ENCODE results near the gene WDR90. TPM values are rescaled to one million over a fixed set of nuclear protein-coding genes. Genes with fewer than 3 reads are reported as not detected.

The WDR90 gene
- polyA plus RNA-seq, 1 donor (not counting 4 experiments of a cell fraction or from before 2014, with no cell fraction given): 5.9 TPM

DNA sequence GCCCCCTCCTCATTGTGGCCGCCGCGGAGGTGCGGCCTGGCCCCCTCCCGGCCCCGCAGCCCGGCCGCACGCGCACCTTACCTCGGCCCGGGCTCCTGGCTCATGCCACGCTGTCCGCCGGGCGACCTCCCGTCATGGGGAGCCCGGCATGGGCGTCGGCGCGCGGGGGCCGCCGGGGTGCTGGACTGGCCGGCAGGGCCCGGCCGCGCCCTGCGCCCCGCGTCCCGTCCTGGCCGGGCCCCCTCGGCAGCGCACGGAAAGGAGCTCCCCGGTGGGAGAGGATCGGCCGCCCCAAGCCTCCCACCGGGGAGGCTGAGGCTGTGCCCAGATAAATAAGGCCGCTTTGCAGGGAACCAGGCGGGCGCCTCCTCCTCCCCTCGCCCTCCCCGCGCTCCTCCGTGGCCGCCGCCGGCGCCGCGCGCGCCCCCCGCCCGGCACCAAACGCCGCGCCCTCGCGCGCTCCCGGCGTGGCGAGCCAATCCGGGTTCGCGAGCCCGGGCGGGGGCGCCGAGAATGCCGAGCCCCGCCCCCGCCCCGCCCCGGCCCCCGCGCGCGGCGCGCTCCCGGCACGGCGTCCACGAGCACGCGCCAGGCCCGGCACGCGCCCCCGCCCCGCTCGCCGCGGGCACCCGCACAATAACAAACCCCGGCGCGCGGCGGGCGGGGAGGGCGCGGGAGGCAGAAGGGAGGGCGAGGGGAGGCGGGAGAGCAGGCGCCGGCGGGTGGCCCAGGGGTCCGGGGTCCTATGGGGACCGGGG is 56.4 kb downstream of the WDR90 start, which contains the start of gene FBXL16:
TSS of gene FBXL16 (minus strand) at position 371 of the 758 bp plus-strand sequence. CDS start 8,396 bp downstream, outside the sequence.
- peak within 1 kb of the TSS in 1 of 3 experiments; percentile 48 for H3K4me3 ChIP-seq (ENCODE audit: control insufficient read depth in 2 of 3, extremely low read depth in 1 of 3, insufficient read depth in 2 of 3, low read depth in 1 of 3, low read length in 3 of 3)
- peaks cover 92% of the 10 kb centered on the region for H3K27me3 ChIP-seq (ENCODE audit: control insufficient read depth, extremely low read depth, insufficient read depth, low read length)
- H3K36me3 ChIP-seq (ENCODE audit: control insufficient read depth in 2 of 2, extremely low read depth in 1 of 2, insufficient read depth in 2 of 2, low read length in 2 of 2): no peaks in the 10 kb centered on the region
- H3K4me1 ChIP-seq (ENCODE audit: control insufficient read depth, extremely low read depth, insufficient read depth, low read length): no peaks in the 10 kb centered on the region
- H2AFZ ChIP-seq (ENCODE audit: control insufficient read depth, low read length): no peak within 1 kb of the TSS
- DNase-seq (ENCODE audit: low read depth, low spot score): no peak
- no peak within 1 kb of the TSS for H3K9ac ChIP-seq (ENCODE audit: control insufficient read depth, extremely low read depth, insufficient read depth, low read length)
- TF ChIP-seq, protein P1, sequence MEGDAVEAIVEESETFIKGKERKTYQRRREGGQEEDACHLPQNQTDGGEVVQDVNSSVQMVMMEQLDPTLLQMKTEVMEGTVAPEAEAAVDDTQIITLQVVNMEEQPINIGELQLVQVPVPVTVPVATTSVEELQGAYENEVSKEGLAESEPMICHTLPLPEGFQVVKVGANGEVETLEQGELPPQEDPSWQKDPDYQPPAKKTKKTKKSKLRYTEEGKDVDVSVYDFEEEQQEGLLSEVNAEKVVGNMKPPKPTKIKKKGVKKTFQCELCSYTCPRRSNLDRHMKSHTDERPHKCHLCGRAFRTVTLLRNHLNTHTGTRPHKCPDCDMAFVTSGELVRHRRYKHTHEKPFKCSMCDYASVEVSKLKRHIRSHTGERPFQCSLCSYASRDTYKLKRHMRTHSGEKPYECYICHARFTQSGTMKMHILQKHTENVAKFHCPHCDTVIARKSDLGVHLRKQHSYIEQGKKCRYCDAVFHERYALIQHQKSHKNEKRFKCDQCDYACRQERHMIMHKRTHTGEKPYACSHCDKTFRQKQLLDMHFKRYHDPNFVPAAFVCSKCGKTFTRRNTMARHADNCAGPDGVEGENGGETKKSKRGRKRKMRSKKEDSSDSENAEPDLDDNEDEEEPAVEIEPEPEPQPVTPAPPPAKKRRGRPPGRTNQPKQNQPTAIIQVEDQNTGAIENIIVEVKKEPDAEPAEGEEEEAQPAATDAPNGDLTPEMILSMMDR (optimal IDR thresholded peaks at IDR 0.05 in 1 of 3, IDR thresholded peaks at IDR 0.05 in 1 of 3, conservative IDR thresholded peaks at IDR 0.05 in 1 of 3; ENCODE audit: extremely low read depth in 1 of 3, insufficient read depth in 2 of 3, low read length in 3 of 3): no peak
- TF ChIP-seq EZH2 (IDR thresholded peaks at IDR 0.05; ENCODE audit: low read length): no peak
- no peak for FAIRE-seq
- no peaks in the 10 kb centered on the region for H3K79me2 ChIP-seq (ENCODE audit: control insufficient read depth, insufficient read depth, low read length)
- H3K9me1 ChIP-seq (ENCODE audit: control insufficient read depth, extremely low read depth, insufficient read depth, low read length): no peaks in the 10 kb centered on the region
- H3K9me3 ChIP-seq (ENCODE audit: control insufficient read depth, low read depth, low read length): no peaks in the 10 kb centered on the region
- peak within 1 kb of the TSS; percentile 32 for H3K4me2 ChIP-seq (ENCODE audit: control insufficient read depth, extremely low read depth, insufficient read depth, low read depth, low read length)
- no peak within 1 kb of the TSS for H3K27ac ChIP-seq (ENCODE audit: control insufficient read depth, insufficient read depth, low read length)
- H4K20me1 ChIP-seq (ENCODE audit: control insufficient read depth, extremely low read depth, insufficient read depth, low read length): peaks cover 5% of the 10 kb centered on the region
- dilution Hi-C loops (cut with MboI; ENCODE audit: extremely low pct_ligation_motif_present, low sequenced_read_pairs): no loop called here

- dilution Hi-C loops (cut with MboI; ENCODE audit: extremely low pct_ligation_motif_present, low sequenced_read_pairs): no loop called here
- no peaks in the 10 kb centered on the region for H3K79me2 ChIP-seq (ENCODE audit: control insufficient read depth, insufficient read depth, low read length)
- H3K9ac ChIP-seq (ENCODE audit: control insufficient read depth, extremely low read depth, insufficient read depth, low read length): no peak overlapping the region
- H3K4me3 ChIP-seq (ENCODE audit: control insufficient read depth in 2 of 3, extremely low read depth in 1 of 3, insufficient read depth in 2 of 3, low read depth in 1 of 3, low read length in 3 of 3): peak overlapping the region in 1 of 3 experiments; percentile 10
- no peaks in the 10 kb centered on the region for H3K9me3 ChIP-seq (ENCODE audit: control insufficient read depth, low read depth, low read length)
- DNase-seq (ENCODE audit: low read depth, low spot score) (no peak), FAIRE-seq (no peak)
- TF ChIP-seq EZH2 (IDR thresholded peaks at IDR 0.05; ENCODE audit: low read length): peak; percentile 90
- TF ChIP-seq, protein P1 (optimal IDR thresholded peaks at IDR 0.05 in 1 of 3, IDR thresholded peaks at IDR 0.05 in 1 of 3, conservative IDR thresholded peaks at IDR 0.05 in 1 of 3; ENCODE audit: extremely low read depth in 1 of 3, insufficient read depth in 2 of 3, low read length in 3 of 3): peak in 1 of 3 experiments; percentile 4
- H2AFZ ChIP-seq (ENCODE audit: control insufficient read depth, low read length): no peak overlapping the region
- H4K20me1 ChIP-seq (ENCODE audit: control insufficient read depth, extremely low read depth, insufficient read depth, low read length): peaks cover 5% of the 10 kb centered on the region
- H3K36me3 ChIP-seq (ENCODE audit: control insufficient read depth in 2 of 2, extremely low read depth in 1 of 2, insufficient read depth in 2 of 2, low read length in 2 of 2): no peaks in the 10 kb centered on the region
- H3K4me1 ChIP-seq (ENCODE audit: control insufficient read depth, extremely low read depth, insufficient read depth, low read length): peaks cover 2% of the 10 kb centered on the region
- no peaks in the 10 kb centered on the region for H3K9me1 ChIP-seq (ENCODE audit: control insufficient read depth, extremely low read depth, insufficient read depth, low read length)
- H3K27me3 ChIP-seq (ENCODE audit: control insufficient read depth, extremely low read depth, insufficient read depth, low read length): peaks cover 92% of the 10 kb centered on the region
- no peak overlapping the region for H3K27ac ChIP-seq (ENCODE audit: control insufficient read depth, insufficient read depth, low read length)
- H3K4me2 ChIP-seq (ENCODE audit: control insufficient read depth, extremely low read depth, insufficient read depth, low read depth, low read length): no peak overlapping the region
Measured at GRCh38 chr16:706189-707061, 57.3 kb downstream of the WDR90 start.

All from keratinocyte (primary cell).